Coronary artery (tissue), 2 donors: ENCODE data around the gene ACAP3.

Source experiments
- DNase-seq: peaks from one replicate; pipeline ENCODE4 v3.0.0-alpha.2; 2017; ENCODE audit warnings: low spot score
- H3K27ac ChIP-seq, 2 donors: fragments of 200-600 bp; sonication (generic); one replicate each; pipeline ENCODE4 v1.5.1; 2016 to 2019
- H3K4me3 ChIP-seq: fragments of 200-600 bp; sonication (generic); 2 replicates; pipeline ENCODE4 v1.5.1; 2016; ENCODE audit warnings: mild to moderate bottlenecking, moderate library complexity
- TF ChIP-seq, protein P1 (sequence below): fragments of 200-600 bp; sonication (generic); IDR thresholded peaks from one replicate; pipeline ENCODE4 v1.5.1; 2019; ENCODE audit warnings: antibody characterized with exemption

Gene ACAP3

DNA sequence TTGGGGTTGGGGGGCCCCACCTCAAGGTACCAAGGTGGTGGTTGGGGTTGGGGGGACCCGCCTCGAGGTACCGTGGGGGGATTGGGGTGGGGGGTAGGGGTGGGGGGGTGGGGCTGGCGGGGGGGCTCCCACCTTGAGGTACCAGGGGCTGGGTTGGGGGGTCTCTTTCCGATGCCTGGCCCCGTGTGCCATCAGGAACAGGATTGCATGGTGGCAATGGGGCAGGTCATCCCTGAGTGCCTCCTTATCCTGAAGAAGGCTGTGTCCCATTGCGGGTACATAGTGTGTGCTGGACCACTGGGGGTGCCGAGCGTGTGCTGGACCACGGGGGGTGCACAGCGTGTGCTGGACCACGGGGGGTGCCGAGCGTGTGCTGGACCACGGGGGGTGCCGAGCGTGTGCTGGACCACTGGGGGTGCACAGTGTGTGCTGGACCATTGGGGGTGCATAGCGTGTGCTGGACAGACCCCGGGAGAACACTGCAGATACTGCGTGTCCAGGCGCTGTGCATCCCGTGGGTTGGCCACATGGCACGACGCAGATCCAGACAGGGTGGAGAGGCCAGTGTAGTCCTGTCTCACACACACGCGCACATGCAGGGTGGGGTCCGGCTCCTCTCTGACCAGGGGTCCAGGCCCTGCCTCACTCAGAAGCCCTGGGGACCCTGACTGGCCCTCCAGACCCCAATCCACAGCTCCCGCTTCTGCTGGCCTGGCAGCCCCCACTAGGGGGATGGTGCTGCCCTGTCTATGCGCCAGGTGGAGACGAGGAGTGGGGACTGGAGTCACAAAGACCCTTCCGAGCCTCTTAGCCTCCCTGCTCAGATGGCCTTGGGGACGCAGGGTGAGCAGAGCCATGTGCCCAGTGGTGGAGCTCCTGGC is 23.3 kb downstream of the ACAP3 start:
- TF ChIP-seq, protein P1, sequence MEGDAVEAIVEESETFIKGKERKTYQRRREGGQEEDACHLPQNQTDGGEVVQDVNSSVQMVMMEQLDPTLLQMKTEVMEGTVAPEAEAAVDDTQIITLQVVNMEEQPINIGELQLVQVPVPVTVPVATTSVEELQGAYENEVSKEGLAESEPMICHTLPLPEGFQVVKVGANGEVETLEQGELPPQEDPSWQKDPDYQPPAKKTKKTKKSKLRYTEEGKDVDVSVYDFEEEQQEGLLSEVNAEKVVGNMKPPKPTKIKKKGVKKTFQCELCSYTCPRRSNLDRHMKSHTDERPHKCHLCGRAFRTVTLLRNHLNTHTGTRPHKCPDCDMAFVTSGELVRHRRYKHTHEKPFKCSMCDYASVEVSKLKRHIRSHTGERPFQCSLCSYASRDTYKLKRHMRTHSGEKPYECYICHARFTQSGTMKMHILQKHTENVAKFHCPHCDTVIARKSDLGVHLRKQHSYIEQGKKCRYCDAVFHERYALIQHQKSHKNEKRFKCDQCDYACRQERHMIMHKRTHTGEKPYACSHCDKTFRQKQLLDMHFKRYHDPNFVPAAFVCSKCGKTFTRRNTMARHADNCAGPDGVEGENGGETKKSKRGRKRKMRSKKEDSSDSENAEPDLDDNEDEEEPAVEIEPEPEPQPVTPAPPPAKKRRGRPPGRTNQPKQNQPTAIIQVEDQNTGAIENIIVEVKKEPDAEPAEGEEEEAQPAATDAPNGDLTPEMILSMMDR, result no peak
- DNase-seq, result no peak
- H3K27ac ChIP-seq, result no peak overlapping the region
- no peak overlapping the region for H3K4me3 ChIP-seq

DNA sequence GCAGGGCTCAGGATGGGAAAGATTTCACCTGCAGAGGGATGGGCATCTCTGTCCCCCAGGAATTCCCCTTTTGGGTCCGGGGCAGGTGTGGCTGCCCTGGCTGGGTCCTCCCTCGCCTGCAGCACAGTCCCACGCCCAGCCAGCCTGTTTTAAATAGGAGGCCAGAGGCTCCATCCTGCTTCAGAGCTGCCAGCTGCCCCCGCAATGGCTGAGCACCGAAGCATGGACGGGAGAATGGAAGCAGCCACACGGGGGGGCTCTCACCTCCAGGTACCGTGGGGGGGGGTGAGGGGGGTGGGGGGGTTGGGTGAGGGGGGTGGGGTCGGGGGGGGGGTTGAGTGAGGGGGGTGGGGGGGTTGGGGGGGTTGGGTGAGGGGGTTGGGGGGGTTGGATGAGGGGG is 23.9 kb downstream of the ACAP3 start:
- no peak for DNase-seq
- TF ChIP-seq, protein P1, result no peak
- H3K4me3 ChIP-seq, result no peak overlapping the region
- H3K27ac ChIP-seq, result no peak overlapping the region

DNA sequence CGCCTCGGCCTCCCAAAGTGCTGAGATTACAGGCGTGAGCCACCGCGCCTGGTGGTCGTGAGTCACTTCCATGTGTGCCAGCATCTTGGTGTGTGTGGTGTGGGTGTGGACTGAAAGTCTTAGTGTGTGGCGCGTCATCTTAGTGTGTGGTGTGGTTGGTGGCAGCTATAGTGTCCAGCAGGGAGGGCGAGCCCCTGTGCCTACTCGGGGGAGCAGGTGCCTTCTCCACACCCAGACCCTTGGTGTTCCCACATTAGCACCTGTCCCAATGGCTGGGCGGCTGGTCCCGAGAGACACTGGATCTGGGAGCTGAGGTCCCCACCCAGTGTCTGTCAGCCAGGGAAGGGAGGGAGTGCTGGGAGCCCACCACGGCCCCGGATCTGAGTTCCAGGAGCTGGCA is 24.7 kb downstream of the ACAP3 start:
- TF ChIP-seq, protein P1, result no peak
- Histone ChIP-seq H3K27ac (no peak overlapping the region), H3K4me3 (no peak overlapping the region)
- DNase-seq, result no peak

DNA sequence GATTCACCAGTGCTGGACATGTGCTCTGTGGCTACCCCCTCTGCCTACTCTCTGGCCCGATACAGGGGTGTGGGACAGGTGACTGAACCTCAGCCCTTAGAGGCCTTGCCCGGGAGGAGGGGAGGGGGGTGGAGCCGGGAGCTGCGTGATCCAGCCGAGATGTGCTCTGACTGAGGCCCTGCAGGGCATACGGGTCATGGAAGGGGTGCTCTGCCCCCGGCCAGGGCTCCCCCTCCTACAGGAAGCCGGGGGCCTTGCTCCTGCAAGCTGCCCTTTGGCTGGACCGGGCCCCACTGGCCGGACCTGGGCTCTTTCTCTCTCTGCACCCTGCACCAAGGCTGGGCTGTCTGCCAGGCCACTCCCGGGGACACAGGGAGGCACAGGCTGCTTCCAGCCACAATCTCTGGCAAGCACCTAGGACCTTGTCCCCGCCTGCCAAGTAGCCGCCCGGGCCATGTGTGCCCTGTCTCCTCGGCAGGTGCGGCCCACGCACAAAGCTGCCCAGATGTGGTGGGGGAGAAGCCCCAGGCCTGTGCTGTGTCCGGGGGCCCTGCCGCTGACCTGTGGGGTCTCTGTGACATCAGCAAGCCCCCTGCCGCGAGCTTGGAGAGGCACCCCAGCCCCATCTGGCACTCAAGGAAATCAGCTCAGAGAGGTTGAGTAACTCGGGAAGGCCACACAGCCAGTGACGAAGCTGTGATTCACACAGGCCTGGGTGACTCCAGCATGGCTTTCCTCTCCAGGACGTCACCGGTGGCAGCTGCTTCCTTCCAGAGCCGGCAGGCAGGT is 26.0 kb downstream of the ACAP3 start:
- TF ChIP-seq, protein P1, result no peak
- DNase-seq, result no peak
- Histone ChIP-seq H3K27ac (no peak overlapping the region), H3K4me3 (no peak overlapping the region)

DNA sequence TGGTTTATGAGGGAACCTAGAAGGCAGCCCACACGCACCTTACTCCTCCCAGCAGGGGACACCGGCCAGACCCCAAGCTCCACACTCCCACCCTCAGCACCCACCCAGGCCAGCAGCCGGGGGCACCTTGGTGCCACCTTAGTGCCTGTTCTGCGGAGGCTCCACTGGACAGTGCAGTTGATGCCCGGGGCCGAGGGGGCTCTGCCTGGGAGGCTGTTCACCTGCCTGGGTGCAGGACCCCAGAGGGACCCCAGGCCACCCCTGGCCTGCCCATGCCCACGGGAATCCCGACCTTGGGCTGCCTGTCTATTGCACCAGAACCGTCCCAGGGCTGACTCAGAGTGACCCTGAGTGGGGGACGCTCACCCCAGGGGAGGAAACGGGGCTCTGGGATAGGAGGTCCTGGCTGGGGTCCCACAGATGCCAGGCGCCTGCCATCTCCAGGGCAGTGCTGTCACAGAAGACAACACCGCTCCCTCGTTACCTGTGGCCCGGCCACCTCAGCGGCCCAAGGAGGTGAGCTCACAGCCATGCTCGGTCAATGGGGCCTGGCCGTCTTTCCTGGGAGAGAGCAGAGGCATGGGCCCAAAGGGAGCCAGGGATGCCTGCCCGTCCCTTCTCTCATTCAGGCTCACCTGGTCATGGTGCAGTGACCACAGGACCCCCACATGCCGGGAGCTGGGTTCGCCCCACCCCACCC is 26.8 kb downstream of the ACAP3 start:
- no peak for DNase-seq
- Histone ChIP-seq H3K4me3 (no peak overlapping the region), H3K27ac (no peak overlapping the region)
- TF ChIP-seq, protein P1, result no peak

DNA sequence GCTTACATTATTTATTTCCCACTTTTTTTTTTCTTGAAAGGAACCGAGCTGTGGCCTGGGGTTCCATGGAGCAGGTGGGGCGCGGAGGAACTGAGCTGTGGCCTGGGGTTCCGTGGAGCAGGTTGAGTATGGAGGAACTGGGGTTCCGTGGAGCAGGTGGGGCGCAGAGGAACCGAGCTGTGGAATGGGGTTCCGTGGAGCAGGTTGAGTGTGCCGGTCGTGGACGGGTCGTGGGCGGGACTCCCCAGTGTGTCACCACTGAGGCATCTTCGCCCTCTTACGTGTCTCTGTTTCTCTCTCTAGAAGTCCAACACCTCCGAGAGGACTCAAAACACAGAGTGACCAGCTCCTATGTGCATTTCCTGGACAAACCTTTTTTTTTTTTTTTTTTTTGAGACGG is 28.7 kb downstream of the ACAP3 start:
- Histone ChIP-seq H3K4me3 (no peak overlapping the region), H3K27ac (no peak overlapping the region)
- DNase-seq, result no peak
- TF ChIP-seq, protein P1, result no peak
